Keratinocyte (primary cell): ENCODE measurements around the gene NBPF3. TPM values are rescaled to one million over a fixed set of nuclear protein-coding genes. Genes with fewer than 3 reads are reported as not detected.
A peak's percentile ranks its signal among the peaks of the same experiment; 100 is the strongest.
"Not testable (repeated sequence)": the region's sequence is repeated elsewhere in the genome, so short reads cannot be mapped to it uniquely, and the experiment has no call there.

Experiments
- DNase-seq: peaks from one replicate; pipeline ENCODE4 v3.0.0-alpha.2; 2011; ENCODE audit warnings: low read depth, missing footprints, low spot score
- FAIRE-seq: peaks from 2 replicates; lab custom pipeline; 2011; peaks lifted over from hg19 to GRCh38; lab: Jason Lieb, UNC
- H2AFZ ChIP-seq: 2 replicates; pipeline ENCODE4 v1.6.0; 2012; ENCODE audit warnings: low read length, control low read depth, inconsistent platforms; ENCODE audit not compliant: control insufficient read depth
- H3K27ac ChIP-seq: 2 replicates; pipeline ENCODE4 v1.5.1; 2011; ENCODE audit warnings: low read length; ENCODE audit not compliant: control insufficient read depth, insufficient read depth
- H3K27me3 ChIP-seq: 3 replicates; pipeline ENCODE4 v1.6.0; 2011; ENCODE audit warnings: low read length; ENCODE audit not compliant: control insufficient read depth, insufficient read depth; ENCODE audit errors: extremely low read depth
- H3K36me3 ChIP-seq, 2 experiments: 2 replicates in 1 of 2; 3 replicates in 1 of 2; pipeline ENCODE4 v1.5.1; 2011; ENCODE audit warnings: low read length in 2 of 2, mild to moderate bottlenecking in 1 of 2; ENCODE audit not compliant: control insufficient read depth in 2 of 2, insufficient read depth in 2 of 2; ENCODE audit errors: extremely low read depth in 1 of 2
- H3K4me1 ChIP-seq: 3 replicates; pipeline ENCODE4 v1.5.1; 2011; ENCODE audit warnings: low read length; ENCODE audit not compliant: control insufficient read depth, insufficient read depth; ENCODE audit errors: extremely low read depth
- H3K4me2 ChIP-seq: 3 replicates; pipeline ENCODE4 v1.6.0; 2011; ENCODE audit warnings: low read depth, low read length; ENCODE audit not compliant: control insufficient read depth, insufficient read depth; ENCODE audit errors: extremely low read depth
- H3K4me3 ChIP-seq, 3 experiments: fragments of 200-600 bp in 1 of 3; sonication (generic) in 1 of 3; 2 replicates in 2 of 3; 3 replicates in 1 of 3; pipeline ENCODE4 v1.5.1; 2011 to 2016; ENCODE audit warnings: low read length in 3 of 3, mild to moderate bottlenecking in 3 of 3, control low read depth in 2 of 3, inconsistent platforms in 1 of 3, low read depth in 1 of 3, mixed read lengths in 1 of 3, mixed run types in 1 of 3, moderate library complexity in 1 of 3; ENCODE audit not compliant: control insufficient read depth in 2 of 3, insufficient read depth in 2 of 3; ENCODE audit errors: extremely low read depth in 1 of 3
- H3K79me2 ChIP-seq: 2 replicates; pipeline ENCODE4 v1.6.0; 2012; ENCODE audit warnings: low read length; ENCODE audit not compliant: control insufficient read depth, insufficient read depth
- H3K9ac ChIP-seq: 3 replicates; pipeline ENCODE4 v1.6.0; 2011; ENCODE audit warnings: low read length; ENCODE audit not compliant: control insufficient read depth, insufficient read depth; ENCODE audit errors: extremely low read depth
- H3K9me1 ChIP-seq: 3 replicates; pipeline ENCODE4 v1.6.0; 2011; ENCODE audit warnings: low read length; ENCODE audit not compliant: control insufficient read depth, insufficient read depth; ENCODE audit errors: extremely low read depth
- H3K9me3 ChIP-seq: 2 replicates; pipeline ENCODE4 v1.5.1; 2012; ENCODE audit warnings: low read depth, low read length; ENCODE audit not compliant: control insufficient read depth
- H4K20me1 ChIP-seq: 3 replicates; pipeline ENCODE4 v1.6.0; 2011; ENCODE audit warnings: low read length; ENCODE audit not compliant: control insufficient read depth, insufficient read depth; ENCODE audit errors: extremely low read depth
- CTCF ChIP-seq, 3 experiments: IDR thresholded peaks in 1 of 3; conservative IDR thresholded peaks in 1 of 3; optimal IDR thresholded peaks in 1 of 3; 2 replicates in 2 of 3; 3 replicates in 1 of 3; pipeline versions ENCODE3 to v1.5.1; 2011; ENCODE audit warnings: low read length in 3 of 3, mild to moderate bottlenecking in 3 of 3, moderate library complexity in 2 of 3, control low read depth in 1 of 3, inconsistent platforms in 1 of 3; ENCODE audit not compliant: insufficient read depth in 2 of 3; ENCODE audit errors: extremely low read depth in 1 of 3
- EZH2 ChIP-seq: IDR thresholded peaks from one replicate; pipeline ENCODE4 v1.6.1; 2012; ENCODE audit warnings: inconsistent platforms, mild to moderate bottlenecking, low read length, moderate library complexity
- dilution Hi-C: fragments of 300-500 bp; cut with MboI; formaldehyde crosslinking; loops from one replicate; pipeline ENCODE4 v1.7.0; 2020; ENCODE audit warnings: low sequenced_read_pairs; ENCODE audit not compliant: extremely low pct_ligation_motif_present
- polyA plus RNA-seq, 5 experiments: library from polyadenylated mRNA; depleted of rRNA in 3 of 5; stranded (reverse) in 3 of 5; stranded (forward) in 1 of 5; unstranded in 1 of 5; fragments of >200 nt; gene quantifications; 1 replicate in 1 of 5; 2 replicates in 3 of 5; 3 replicates in 1 of 5; pipeline versions ENCODE4 v1.2.1 to v1.2.3, GENCODE V29; 2011 to 2012; ENCODE audit warnings: missing spikeins in 2 of 5, low read depth in 1 of 5, low replicate concordance in 1 of 5

NBPF3 gene
- polyA plus RNA-seq, 1 donor (not counting 4 experiments of a cell fraction or from before 2014, with no cell fraction given), result 6.8 TPM

- H4K20me1 ChIP-seq, result no peaks in the 10 kb centered on the region
- no peaks in the 10 kb centered on the region for H3K9me1 ChIP-seq
- TF ChIP-seq EZH2 (no peak), CTCF (optimal IDR thresholded peaks at IDR 0.05 in 1 of 3, IDR thresholded peaks at IDR 0.05 in 1 of 3, conservative IDR thresholded peaks at IDR 0.05 in 1 of 3; ENCODE audit: extremely low read depth in 1 of 3, insufficient read depth in 2 of 3, low read length in 3 of 3) (no peak)
- H2AFZ ChIP-seq, result no peak overlapping the region
- H3K36me3 ChIP-seq, result no peaks in the 10 kb centered on the region
- H3K27me3 ChIP-seq, result no peaks in the 10 kb centered on the region
- H3K4me3 ChIP-seq, result no peak overlapping the region
- H3K4me2 ChIP-seq, result no peak overlapping the region
- no peak overlapping the region for H3K9ac ChIP-seq
- FAIRE-seq (no peak), DNase-seq (no peak)
- dilution Hi-C loops, result no loop called here
- no peaks in the 10 kb centered on the region for H3K9me3 ChIP-seq
- H3K79me2 ChIP-seq, result no peaks in the 10 kb centered on the region
- no peak overlapping the region for H3K27ac ChIP-seq
- H3K4me1 ChIP-seq, result peaks cover 4% of the 10 kb centered on the region
Measured at GRCh38 chr1:21397813-21398188, 42.1 kb upstream of the NBPF3 start.

GRCh38 chr1:21401726-21402346, 38.1 kb upstream of the NBPF3 start:
- dilution Hi-C loops, H3K9me1 ChIP-seq, H3K36me3 ChIP-seq, H4K20me1 ChIP-seq, H3K27me3 ChIP-seq, H3K79me2 ChIP-seq, H2AFZ ChIP-seq, H3K9me3 ChIP-seq, DNase-seq, H3K27ac ChIP-seq, H3K4me1 ChIP-seq, H3K9ac ChIP-seq: not testable (repeated sequence)
- Histone ChIP-seq H3K4me2 (peak overlapping the region; percentile 16), H3K4me3 (peak overlapping the region in 1 of 3 experiments; percentile 10)
- FAIRE-seq, result peak; percentile 23

GRCh38 chr1:21406659-21407058, 33.3 kb upstream of the NBPF3 start:
- no peak overlapping the region for H3K4me2 ChIP-seq
- H3K9ac ChIP-seq, result no peak overlapping the region
- no peaks in the 10 kb centered on the region for H3K27me3 ChIP-seq
- peaks cover 4% of the 10 kb centered on the region for H3K4me1 ChIP-seq
- no peaks in the 10 kb centered on the region for H3K9me1 ChIP-seq
- no peaks in the 10 kb centered on the region for H3K9me3 ChIP-seq
- H3K79me2 ChIP-seq, result no peaks in the 10 kb centered on the region
- H2AFZ ChIP-seq, result no peak overlapping the region
- no peaks in the 10 kb centered on the region for H3K36me3 ChIP-seq
- TF ChIP-seq CTCF (optimal IDR thresholded peaks at IDR 0.05 in 1 of 3, IDR thresholded peaks at IDR 0.05 in 1 of 3, conservative IDR thresholded peaks at IDR 0.05 in 1 of 3; ENCODE audit: extremely low read depth in 1 of 3, insufficient read depth in 2 of 3, low read length in 3 of 3), result no peak
- TF ChIP-seq EZH2, result no peak
- DNase-seq, result no peak
- no peak overlapping the region for H3K4me3 ChIP-seq
- H4K20me1 ChIP-seq, result no peaks in the 10 kb centered on the region
- FAIRE-seq, result no peak
- no peak overlapping the region for H3K27ac ChIP-seq
- dilution Hi-C loops, result no loop called here

- H3K4me3 ChIP-seq, H3K36me3 ChIP-seq, H3K9ac ChIP-seq, FAIRE-seq, H3K27ac ChIP-seq, H3K4me2 ChIP-seq, H3K4me1 ChIP-seq, H4K20me1 ChIP-seq, H3K79me2 ChIP-seq, H3K9me3 ChIP-seq, H3K27me3 ChIP-seq, H2AFZ ChIP-seq, DNase-seq, dilution Hi-C loops, H3K9me1 ChIP-seq: not testable (repeated sequence)
Measured at GRCh38 chr1:21409897-21410296, 30.0 kb upstream of the NBPF3 start.
